ENCODE measurements around the gene GLS.

- TF ChIP-seq, protein P1, sequence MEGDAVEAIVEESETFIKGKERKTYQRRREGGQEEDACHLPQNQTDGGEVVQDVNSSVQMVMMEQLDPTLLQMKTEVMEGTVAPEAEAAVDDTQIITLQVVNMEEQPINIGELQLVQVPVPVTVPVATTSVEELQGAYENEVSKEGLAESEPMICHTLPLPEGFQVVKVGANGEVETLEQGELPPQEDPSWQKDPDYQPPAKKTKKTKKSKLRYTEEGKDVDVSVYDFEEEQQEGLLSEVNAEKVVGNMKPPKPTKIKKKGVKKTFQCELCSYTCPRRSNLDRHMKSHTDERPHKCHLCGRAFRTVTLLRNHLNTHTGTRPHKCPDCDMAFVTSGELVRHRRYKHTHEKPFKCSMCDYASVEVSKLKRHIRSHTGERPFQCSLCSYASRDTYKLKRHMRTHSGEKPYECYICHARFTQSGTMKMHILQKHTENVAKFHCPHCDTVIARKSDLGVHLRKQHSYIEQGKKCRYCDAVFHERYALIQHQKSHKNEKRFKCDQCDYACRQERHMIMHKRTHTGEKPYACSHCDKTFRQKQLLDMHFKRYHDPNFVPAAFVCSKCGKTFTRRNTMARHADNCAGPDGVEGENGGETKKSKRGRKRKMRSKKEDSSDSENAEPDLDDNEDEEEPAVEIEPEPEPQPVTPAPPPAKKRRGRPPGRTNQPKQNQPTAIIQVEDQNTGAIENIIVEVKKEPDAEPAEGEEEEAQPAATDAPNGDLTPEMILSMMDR (IDR thresholded peaks at IDR 0.05) = no peak
- no peak for TF ChIP-seq ZFX (IDR thresholded peaks at IDR 0.05; ENCODE audit: borderline replicate concordance)
These were observed 91.6 kb downstream of the GLS start for GRCh38 chr2:190972213-190972612.

Data from 22Rv1 (cell line).